T-helper 2 cell (primary cell): ENCODE data around the gene TRUB1.
"Not testable (repeated sequence)": the region's sequence is repeated elsewhere in the genome, so short reads cannot be mapped to it uniquely, and the experiment has no call there.

Experiments used
- DNase-seq, 5 experiments: peaks; one replicate each; pipeline versions ENCODE4 v3.0.0 to v3.0.0-alpha.2; 2012 to 2022

Gene TRUB1

GRCh38 chr10:114925587-114926586 is 12.1 kb upstream of the TRUB1 start:
- peak in 1 of 5 experiments; percentile 70 for DNase-seq

GRCh38 chr10:114928818-114929217 is 9.2 kb upstream of the TRUB1 start:
- no peak for DNase-seq

GRCh38 chr10:114930320-114930719 is 7.7 kb upstream of the TRUB1 start:
- no peak for DNase-seq

GRCh38 chr10:114931072-114931679 is 6.8 kb upstream of the TRUB1 start:
- no peak for DNase-seq

GRCh38 chr10:114932225-114932624 is 5.8 kb upstream of the TRUB1 start:
- no peak for DNase-seq

- no peak for DNase-seq
Measured at GRCh38 chr10:114932945-114933344, 5.0 kb upstream of the TRUB1 start.

GRCh38 chr10:114933588-114933987 is 4.4 kb upstream of the TRUB1 start:
- no peak for DNase-seq

GRCh38 chr10:114933995-114934394 is 4.0 kb upstream of the TRUB1 start:
- not testable (repeated sequence) for DNase-seq

- DNase-seq = no peak
Measured at GRCh38 chr10:114938856-114939193, 830 bp downstream of the TRUB1 start.

- no peak for DNase-seq
Measured at GRCh38 chr10:114940735-114941134, 2.7 kb downstream of the TRUB1 start.

- DNase-seq = no peak
Measured at GRCh38 chr10:114943000-114943399, 5.0 kb downstream of the TRUB1 start.

- no peak for DNase-seq
Measured at GRCh38 chr10:114953047-114953446, 15.1 kb downstream of the TRUB1 start.

- no peak for DNase-seq
Measured at GRCh38 chr10:114955984-114956383, 18.0 kb downstream of the TRUB1 start.

- no peak for DNase-seq
Measured at GRCh38 chr10:114956466-114956865, 18.5 kb downstream of the TRUB1 start.

- DNase-seq = no peak
Measured at GRCh38 chr10:114957122-114957521, 19.1 kb downstream of the TRUB1 start.

GRCh38 chr10:114957673-114958072 is 19.7 kb downstream of the TRUB1 start:
- DNase-seq = no peak

- DNase-seq = no peak
Measured at GRCh38 chr10:114962441-114962840, 24.4 kb downstream of the TRUB1 start.

- DNase-seq = no peak
Measured at GRCh38 chr10:114963908-114964307, 25.9 kb downstream of the TRUB1 start.

- DNase-seq = no peak
Measured at GRCh38 chr10:114967071-114967470, 29.1 kb downstream of the TRUB1 start.

GRCh38 chr10:114970515-114970914 is 32.5 kb downstream of the TRUB1 start:
- DNase-seq = peak in 1 of 5 experiments; percentile 64

- no peak for DNase-seq
Measured at GRCh38 chr10:114973306-114973705, 35.3 kb downstream of the TRUB1 start.

GRCh38 chr10:114973997-114974396 is 36.0 kb downstream of the TRUB1 start:
- no peak for DNase-seq

GRCh38 chr10:114974625-114975024 is 36.6 kb downstream of the TRUB1 start:
- no peak for DNase-seq

GRCh38 chr10:114975091-114975490 is 37.1 kb downstream of the TRUB1 start:
- no peak for DNase-seq
